GM18868 (cell line): ENCODE measurements around the gene CYP2C8.
"Not testable (repeated sequence)": the region's sequence is repeated elsewhere in the genome, so short reads cannot be mapped to it uniquely, and the experiment has no call there.

Experiments used
- ATAC-seq: cut with Tn5 transposase; IDR thresholded peaks from one replicate; pipeline ENCODE4 v1.9.1; 2021; ENCODE audit warnings: mild to moderate bottlenecking, moderate library complexity; ENCODE audit not compliant: unreplicated experiment

CYP2C8 gene

DNA sequence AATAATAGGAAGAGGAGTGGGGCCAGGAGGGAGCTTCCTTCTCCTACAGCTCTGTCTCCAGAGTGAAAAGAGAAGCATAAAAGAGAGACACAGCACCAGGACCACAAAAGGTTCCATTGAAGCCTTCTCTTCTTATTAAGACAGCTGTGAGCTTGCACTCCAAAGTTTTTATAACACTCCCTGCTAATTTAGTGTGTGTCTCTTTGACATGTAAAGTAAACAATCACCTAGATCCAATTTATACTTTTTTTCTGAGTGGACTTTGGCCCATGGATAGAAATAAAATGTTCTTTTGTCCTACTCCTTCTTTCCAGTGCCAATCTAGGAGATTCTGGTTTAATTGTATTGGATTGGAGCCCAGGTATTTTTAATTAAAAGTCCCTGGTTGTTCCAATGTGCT lies at the start of gene CYP2C8:
Gene CYP2C8, minus strand, starts transcription at position 212 of the 400 bp plus-strand sequence. Its CDS starts 95 bp downstream, at position 117.
- no peak for ATAC-seq

DNA sequence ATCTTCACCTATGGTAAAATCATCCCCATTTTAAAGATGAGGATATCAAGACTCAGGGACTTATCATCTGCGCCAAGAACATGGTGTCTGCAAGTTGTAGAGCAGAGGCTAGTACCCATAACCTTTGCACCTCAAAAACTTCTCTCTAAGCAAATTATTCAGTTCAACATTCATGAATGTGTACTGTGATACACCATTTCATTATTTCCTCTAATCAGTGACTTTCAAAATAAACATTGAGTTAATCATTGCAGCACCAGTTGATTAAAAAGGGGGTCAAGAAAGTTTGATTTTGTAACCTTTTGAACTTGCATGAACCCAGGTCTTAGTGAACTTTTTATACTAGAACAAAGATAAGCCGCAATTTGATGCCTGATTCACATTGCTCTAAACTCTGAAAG lies 47.6 kb upstream of the CYP2C8 start:
- no peak for ATAC-seq

DNA sequence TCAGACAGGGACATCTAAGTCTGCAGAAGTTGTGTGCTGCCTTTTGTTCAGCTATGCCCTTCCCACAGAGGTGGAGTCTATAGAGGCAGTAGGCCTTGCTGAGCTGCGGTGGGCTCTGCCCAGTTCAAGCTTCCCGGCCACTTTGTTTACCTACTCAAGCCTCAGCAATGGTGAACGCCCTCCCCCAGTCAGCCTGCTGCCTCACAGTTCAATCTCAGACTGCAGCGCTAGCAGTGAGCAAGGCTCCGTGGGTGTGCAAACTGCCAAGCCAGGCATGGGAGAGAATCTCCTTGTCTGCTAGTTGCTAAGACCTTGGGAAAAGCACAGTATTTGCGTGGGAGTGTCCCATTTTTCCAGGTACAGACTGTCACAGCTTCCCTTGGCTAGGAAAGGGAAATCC lies 41.5 kb upstream of the CYP2C8 start:
- ATAC-seq: not testable (repeated sequence)

DNA sequence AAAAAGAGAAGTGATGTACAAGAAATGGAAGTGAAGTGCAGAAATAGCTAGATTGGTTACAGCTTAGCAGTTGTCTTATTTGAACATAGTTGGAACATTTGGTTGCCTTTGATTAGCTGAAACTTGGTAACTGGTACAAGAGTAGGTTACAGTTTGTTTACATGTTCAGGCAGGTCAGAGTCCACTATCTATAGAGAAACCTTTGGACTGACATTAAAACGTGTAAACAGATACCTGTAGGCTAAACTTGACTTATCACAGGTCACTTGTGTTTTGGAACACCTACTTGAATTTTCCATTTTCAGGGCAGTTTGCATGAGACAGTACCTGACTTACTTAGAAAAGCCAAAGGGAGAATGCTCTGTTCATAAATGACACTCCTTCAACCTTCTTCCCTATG lies 28.5 kb upstream of the CYP2C8 start:
- ATAC-seq: no peak

DNA sequence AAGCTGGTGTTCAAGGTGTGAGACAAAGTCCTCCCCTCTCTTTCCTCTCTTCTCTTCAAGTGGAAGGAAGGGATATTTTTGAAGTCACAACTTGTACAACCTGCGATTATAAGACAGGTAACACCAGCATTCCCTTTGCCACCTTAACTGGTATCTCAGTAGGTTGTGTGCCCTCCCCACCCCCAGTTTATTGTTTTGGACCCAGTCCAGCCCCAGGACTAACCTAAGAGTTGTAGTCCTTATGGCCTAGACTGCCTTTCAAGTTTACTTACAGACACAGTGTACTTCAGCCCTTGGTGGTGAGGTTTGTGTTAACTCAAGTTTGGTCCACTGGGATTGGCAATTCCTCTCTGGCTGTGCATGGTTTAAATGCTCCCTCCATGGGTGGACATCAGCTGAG lies 26.8 kb upstream of the CYP2C8 start:
- ATAC-seq: no peak

DNA sequence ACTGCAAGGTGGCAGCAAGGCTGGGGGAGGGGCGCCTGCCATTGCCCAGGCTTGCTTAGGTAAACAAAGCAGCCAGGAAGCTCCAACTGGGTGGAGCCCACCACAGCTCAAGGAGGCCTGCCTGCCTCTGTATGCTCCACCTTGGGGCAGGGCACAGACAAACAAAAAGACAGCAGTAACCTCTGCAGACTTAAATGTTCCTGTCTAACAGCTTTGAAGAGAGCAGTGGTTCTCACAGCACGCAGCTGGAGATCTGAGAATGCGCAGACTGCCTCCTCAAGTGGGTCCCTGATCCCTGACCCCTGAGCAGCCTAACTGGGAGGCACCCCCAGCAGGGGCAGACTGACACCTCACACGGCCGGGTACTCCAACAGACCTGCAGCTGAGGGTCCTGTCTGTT lies 10.3 kb upstream of the CYP2C8 start:
- ATAC-seq: not testable (repeated sequence)

DNA sequence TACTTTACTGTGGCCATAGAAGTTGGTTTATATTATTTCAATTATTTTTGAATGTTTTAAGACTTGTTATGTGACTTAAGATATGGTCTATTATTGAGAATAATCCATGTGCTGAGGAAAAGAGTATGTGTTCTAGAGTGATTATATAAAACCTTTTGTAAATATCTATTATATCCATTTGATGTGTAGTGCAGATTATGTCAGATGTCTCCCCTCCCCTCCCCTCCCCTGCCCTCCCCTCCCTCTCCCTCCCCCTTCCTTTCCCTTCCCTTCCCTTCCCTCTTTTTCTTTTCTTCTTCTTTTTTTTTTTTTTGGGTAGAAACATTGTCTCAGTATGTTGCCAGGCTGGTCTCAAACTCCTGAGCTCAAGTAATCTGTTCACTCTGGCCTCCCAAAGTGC lies 8.3 kb upstream of the CYP2C8 start:
- ATAC-seq: no peak

DNA sequence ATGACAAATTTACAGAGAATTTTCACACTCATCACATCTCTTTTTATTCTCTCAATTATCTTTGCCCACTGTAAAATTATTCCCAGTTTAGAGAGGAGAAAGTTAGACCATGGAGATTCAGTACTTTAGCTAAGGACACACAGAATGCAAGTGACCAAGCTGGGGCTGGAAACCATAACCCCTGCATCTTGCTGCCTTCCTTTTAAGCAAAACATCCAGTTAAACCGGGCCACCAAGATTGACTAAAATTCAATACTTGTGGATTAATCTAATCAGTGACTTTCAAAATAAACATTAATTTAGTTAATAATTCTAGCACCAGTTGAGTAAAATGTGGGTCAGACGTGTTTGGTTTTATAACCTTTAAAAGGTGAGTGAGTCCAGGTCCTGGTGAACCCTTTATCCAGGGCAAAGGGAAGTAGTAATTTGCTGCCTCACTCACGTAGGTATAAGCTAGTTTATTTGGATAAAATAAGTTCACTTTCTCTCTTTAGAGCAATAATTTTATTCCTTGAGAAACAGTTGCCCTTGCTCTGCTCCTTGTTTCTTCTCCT lies 1.9 kb upstream of the CYP2C8 start:
- ATAC-seq: no peak

DNA sequence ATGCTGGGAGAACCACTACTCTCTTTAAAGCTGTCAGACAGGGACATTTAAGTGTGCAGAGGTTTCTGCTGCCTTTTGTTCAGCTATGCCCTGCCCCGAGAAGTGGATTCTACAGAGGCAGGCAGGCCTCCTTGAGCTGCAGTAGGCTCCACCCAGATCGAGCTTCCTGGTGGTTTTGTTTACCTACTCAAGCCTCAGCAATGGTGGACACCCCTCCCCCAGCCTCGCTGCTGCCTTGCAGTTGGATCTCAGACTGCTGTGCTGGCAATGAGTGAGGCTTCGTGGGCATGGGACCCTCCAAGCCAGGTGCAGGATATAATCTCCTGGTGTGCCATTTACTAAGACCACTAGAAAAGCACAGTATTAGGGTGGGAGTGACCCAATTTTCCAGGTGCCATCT lies 5.2 kb downstream of the CYP2C8 start:
- not testable (repeated sequence) for ATAC-seq

DNA sequence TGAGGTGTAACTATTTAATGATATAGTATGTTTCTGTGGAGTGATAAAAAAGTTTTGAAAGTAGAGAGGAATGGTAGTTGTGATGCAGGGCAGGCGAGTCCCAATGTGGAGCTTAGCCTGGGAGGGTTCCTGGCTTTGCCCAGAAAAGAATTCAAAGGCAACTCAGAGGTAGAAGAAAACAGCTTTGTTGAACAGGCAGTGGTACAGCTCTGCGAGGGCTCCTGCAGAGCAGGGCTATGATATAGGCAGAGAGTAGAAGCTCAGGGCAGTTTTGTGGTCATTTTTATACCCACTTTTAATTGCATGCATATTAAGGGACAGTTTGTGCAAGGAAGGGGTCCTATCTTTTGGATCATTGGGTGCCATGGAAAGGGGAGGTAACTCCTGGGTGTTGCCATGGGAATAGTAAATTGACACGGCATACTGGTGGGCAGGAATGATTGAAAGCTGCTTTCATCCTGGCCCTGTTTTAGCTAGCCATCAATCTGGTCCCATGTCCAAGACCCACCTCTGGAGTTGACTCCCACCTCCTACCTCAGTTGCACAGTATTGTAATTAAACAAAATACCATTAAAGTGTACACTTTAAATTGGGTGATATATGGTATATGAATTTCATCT lies 12.4 kb downstream of the CYP2C8 start:
- ATAC-seq: no peak

DNA sequence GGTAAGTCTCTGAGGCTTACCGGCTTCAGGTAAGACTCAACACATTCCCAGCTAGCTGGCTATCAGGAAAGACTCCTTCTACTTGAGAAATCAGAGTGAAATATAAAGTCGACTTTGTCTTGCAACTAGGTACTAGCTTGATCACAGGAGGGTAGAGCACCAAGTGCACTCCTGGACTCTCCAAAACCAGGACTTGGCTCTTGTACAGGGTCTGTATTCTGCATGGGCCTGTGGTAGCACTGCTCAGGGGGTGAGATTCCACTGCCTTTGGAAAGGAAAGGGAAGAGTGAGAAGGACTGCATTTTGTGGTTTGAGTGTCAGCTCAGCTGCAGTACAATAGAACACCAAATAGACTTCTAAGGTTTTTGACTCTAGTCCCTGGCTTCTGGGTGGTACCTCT lies 19.4 kb downstream of the CYP2C8 start:
- ATAC-seq: no peak

DNA sequence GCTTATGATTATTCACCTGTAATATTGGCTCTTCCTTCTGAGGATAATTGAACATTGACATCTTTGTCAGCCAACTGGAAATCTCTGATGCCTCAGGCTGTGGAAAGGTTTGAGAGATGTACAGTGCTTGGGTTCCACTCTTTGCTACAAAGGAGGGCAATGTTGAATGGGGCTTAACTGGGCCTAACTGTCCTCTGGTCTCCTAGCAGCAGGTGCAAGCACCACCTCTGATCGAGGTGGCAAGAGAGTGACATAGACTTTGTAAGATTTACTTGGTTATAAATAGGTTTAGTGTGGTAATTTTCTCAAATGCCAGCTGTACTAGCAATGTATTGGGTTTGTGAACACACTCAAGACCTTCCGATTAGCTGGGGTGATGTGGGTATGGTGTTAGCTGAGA lies 21.1 kb downstream of the CYP2C8 start:
- no peak for ATAC-seq

DNA sequence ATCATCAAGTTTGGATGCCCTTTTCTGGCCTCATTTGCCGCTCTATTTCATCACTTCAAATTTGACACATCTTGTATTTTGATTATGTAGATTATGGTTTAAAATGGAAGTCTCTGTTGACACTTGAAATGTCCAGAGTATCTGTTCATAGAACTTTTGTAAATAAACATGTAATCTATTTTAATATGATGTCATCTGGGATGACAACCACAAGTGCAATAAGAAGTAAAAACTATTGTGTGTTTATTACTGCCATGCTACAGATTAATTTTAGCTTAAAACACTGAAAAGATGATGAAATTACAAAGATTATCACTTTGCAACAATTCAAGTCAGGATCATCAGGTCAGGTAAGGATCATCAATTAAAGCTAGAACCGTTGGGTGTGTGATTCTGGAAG lies 30.0 kb downstream of the CYP2C8 start:
- no peak for ATAC-seq

DNA sequence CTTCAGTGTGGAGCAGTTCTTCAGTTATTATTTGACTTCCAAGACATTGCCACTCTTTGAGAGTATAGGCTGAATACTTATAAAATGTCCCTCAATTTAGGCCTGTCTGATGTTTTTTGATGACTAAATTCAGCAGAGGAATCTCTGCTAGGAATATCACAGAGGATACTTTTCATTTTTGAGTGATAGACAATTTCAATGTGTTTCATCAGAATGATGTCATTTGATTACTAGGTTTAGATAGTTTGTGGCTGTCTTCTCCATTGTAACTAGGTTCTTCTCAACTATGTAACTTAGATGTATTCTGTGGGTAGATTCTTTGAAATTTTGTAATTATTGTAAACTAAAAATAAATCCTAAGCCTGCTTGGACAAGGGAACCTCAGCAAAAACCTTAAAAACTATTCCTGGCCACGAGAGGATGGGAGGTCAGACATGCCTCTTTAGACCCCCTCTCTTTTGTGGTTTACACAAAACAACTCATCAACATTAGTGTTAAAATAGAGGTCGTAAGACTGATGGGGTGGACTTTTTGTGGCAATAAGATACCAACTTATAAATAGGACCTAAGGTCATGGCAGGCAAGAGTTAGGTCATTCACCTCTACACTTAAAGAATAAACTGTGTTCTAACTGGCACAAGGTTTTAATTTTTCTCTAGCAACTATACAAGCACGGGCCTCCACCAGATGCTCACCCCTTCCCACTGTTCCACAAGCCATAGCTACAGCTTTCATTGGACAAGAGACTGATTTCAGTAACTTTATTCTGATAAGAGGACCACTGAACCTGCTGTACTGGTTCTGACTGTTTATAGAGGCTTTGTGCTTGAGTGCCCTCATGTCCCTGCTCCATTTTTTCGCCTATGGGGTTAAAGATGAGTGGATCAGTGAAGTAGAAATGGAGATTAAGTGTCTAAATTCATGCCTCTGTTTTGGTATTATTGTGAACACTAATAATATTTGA lies 33.7 kb downstream of the CYP2C8 start:
- ATAC-seq: no peak

DNA sequence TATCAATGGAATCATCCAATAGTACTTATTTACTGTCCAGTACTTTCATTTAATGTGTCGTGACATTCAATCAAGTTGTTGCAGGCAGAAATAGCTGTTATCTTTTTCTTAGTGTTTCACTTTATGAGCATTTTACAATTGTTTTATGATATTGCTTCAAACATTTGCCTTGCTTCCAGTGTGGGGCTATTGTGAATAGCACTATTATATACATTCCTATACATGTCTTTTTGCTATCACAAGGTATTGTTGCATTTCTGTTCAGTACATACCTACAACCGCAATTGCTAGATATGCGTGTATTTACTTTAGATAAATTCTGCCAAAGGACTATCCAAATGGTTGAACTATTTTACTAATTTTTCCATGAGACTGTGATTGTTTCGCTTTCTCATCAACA lies 34.9 kb downstream of the CYP2C8 start:
- no peak for ATAC-seq

DNA sequence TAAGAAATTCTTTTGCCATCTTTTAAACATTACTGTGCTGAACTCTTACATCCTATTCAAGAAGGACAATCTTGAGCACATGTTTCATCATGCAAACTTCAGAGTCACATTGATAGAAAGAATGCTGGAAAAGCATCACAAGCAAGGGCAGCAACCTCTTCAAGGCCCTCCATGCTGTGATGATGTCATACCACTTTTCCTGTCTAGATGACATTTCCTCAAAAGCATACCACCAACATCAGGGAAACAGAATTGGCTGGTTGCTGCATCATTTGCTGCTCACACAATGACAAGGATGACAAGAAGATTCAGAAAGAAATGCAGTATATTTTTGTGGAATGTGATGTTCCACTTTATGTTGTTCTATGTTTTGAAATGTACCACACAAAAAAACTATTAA lies 37.6 kb downstream of the CYP2C8 start:
- no peak for ATAC-seq

DNA sequence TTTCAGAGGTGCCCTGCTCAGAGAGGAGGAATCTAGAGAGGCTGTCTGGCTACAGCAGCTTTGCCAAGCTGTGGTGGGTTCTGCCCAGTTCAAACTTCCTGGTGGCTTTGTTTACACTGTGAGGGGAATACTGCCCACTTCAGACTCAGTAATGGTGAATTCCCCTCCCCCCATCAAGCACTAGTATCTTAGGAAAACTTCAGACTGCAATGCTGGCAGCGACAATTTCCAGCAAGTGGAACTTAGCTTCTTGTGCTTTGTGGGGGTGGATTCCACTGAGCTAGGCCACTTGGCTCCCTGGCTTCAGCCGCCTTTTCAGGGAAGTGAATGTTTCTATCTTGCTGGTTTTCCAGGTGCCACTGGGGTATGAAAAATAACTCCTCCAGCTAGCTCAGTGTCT lies 42.8 kb downstream of the CYP2C8 start:
- ATAC-seq: no peak

DNA sequence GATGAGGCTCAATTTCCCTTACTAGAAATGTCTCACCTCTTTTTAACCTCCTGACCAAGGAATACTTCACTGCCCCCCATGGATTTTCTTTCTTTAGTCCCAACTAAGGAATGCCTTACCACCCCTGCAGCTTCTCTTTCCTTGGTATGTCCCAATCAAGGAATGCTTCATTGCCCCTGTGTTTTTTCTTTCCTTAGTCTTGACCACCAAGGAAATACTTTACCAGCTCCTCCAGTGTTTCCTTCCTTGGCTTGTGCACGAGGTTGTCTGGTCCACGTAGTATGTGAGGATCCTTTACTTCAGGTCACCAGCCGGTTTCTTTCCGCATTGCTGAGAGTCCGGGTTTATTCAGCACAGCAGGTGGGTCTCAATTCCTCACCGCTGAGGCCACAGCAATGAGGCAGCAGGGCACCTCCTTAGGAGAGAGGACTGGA lies 71.5 kb downstream of the CYP2C8 start:
- no peak for ATAC-seq

DNA sequence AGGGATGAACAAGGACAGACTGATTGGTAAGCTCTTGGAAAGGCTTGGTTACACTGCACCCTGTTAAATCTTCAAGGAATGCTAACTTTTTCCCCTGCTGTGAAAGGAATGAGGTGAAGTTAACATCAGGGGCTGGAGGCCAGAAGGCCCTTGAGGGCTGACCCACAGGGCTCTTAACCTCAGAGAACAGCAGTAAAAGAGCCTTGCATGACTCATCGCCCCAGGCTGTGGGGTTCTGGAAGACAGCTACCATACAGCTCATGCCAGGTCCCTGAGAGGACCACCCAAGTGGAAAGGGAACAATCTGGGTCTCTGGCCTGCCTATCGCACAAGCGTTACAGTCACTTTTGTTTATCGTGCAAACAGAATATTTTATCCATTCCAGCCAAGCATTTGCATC lies 76.5 kb downstream of the CYP2C8 start:
- ATAC-seq: no peak

DNA sequence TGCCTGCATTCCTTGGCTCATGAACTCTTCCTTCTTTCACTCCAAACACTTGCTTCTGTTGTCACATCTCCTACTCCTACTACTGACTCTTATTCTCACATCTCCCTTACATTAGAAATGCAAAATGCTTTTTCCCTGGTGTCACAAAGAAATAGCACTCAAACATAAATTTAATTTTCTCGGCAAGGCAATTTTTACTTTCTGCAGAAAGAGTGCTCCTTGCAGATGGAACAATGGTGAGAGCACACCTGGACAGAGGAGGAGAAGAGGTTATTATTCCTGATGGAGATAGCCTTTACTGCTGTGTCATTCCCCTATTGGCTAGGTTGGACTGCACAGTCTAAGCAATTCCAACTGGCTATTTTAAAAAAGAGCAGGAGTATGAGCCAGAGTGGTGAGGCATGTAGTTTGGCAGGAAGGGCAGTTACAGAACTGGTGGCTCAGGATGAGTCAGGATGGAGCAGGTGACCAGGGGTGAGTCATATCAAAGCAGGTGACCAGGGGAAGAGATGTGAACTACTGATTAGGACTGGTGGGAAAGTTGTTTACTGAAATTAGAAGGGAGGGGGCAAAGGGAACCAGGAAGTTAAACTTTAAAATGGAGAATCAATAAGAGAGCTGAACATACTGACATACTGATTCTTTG lies 77.9 kb downstream of the CYP2C8 start:
- no peak for ATAC-seq

DNA sequence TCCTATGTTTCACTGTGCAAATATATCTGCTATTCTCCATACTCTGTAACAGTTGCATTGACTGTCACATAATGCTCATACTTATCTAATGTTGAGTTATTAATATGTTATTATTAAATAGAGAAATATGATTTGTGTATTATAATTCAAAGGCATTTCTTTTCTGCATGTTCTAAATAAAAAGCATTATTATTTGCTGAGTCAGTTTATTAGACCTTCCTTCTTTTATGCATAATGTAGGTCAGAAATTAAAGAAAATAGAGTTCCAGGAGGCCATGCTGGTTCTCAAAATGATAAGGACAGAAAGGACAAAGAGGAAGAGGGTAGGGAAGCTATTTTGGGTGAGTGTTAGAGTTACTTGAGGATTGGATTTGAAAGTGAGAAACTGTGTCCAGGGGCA lies 80.1 kb downstream of the CYP2C8 start:
- no peak for ATAC-seq
